Subcutaneous adipose tissue (tissue), 4 donors: ENCODE results near the gene LRRC30. TPM values are rescaled to one million over a fixed set of nuclear protein-coding genes. Genes with fewer than 3 reads are reported as not detected.

Source experiments
- total RNA-seq, 4 donors: library from RNA; depleted of rRNA; stranded (reverse); fragments of >200 nt; gene quantifications; one replicate each; pipeline ENCODE4 v1.1.0, GENCODE V29; 2016
- TF ChIP-seq, protein P1 (sequence below): fragments of 450-650 bp; IDR thresholded peaks from one replicate; pipeline ENCODE4 v1.5.1; 2016; ENCODE audit warnings: low read depth, mild to moderate bottlenecking, control low read depth, antibody characterized with exemption, moderate library complexity

LRRC30 gene
- total RNA-seq = not detected

DNA sequence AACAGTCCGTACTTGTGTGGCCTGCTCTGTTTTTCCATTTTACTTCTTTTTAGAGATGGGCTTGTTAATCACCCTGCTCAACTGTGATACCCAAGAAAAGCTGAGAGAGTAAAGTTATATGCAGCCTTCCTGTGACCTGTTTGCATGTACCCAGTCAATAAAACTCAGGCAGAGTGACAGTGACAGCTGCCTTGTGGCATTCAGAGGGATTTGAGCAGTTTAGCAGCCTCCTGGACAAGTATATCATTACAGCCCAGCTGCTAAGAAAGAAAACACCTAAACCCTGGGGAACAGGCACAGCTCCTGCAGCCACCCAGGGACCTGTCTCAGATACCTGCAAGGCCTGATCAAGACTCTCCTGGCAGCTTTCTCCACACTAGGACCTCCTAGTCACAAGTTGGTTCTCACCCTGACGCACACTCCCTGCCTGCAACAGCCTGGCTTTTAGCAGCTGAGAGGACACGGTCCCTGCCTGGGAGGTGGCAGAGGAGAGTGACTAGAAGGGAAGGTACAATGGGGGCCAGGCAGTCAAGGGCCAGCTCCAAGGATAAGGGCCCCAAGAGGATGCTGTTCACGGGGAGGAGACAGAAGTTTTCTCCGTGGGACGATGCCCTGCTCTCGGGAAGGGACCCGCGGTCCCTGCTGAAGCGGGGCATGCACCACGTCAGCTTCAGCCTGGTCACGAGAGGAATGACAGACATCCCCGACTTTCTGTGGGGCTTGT lies at the start of gene LRRC30:
TSS of gene LRRC30 (plus strand) at position 464 of the 724 bp plus-strand sequence. CDS start at position 514, 50 bp downstream.
- TF ChIP-seq, protein P1, sequence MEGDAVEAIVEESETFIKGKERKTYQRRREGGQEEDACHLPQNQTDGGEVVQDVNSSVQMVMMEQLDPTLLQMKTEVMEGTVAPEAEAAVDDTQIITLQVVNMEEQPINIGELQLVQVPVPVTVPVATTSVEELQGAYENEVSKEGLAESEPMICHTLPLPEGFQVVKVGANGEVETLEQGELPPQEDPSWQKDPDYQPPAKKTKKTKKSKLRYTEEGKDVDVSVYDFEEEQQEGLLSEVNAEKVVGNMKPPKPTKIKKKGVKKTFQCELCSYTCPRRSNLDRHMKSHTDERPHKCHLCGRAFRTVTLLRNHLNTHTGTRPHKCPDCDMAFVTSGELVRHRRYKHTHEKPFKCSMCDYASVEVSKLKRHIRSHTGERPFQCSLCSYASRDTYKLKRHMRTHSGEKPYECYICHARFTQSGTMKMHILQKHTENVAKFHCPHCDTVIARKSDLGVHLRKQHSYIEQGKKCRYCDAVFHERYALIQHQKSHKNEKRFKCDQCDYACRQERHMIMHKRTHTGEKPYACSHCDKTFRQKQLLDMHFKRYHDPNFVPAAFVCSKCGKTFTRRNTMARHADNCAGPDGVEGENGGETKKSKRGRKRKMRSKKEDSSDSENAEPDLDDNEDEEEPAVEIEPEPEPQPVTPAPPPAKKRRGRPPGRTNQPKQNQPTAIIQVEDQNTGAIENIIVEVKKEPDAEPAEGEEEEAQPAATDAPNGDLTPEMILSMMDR = no peak

DNA sequence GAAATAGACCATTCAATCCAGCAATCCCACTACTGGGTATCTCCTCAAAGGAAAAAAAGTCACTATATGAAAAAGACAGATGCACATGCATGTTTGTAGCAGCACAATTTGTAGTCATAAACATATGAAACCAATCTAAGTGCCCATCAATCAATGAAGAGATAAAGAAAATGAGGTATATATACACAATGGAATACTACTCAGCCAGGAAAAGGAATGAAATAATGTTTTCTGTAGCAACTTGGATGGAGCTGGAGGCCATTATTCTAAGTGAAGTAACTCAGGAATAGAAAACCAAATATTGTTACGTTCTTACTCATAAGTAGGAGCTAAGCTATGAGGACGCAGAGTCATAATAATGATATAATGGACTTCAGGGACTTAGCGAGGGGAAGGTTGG lies 45.2 kb upstream of the LRRC30 start:
- TF ChIP-seq, protein P1 = no peak

DNA sequence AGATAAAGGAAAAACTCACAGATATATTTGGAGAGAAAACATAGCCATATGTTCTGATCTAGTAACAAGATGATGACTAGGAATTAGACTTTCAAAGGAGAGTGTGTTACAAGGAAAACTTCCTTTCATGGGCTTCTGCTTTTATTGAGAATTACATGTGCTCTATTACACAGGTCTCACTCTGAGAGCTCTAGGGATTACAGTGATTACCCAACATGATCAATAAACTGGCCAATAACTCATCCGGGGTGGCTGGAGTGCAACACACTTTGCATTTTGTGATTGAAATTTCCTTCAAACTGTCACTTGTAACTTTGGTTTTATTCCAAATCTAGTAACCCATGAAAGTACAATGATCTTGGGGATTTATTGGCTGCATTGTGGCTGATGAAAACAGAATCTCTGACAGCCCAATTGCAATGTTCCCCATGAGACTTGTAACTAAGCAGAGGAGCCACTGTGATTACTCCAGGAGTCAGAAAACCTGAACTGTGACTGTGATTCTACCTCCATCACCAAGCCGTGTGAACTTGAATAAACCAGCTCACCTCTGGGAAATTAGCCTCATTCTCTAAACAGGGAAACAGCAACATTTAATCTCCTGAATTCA lies 40.2 kb upstream of the LRRC30 start:
- TF ChIP-seq, protein P1 = no peak

DNA sequence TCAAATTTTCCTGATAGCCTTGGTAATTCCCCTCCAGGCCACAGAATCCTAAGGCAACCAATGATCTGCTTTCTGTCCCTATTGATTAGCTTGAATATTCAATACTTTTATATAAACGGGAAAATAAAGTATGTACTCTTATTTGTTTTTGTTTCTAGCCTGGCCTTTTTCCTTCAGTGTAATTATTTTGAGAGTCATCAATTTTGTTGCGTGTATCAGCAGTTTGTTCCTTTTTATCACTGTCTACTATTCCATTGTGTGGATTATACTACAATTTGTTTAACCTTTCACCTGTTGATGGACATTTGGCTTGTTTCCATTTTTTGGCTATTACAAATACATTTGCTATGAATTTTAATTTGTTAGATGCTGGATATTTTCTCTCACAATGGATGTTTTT lies 39.2 kb upstream of the LRRC30 start:
- TF ChIP-seq, protein P1 = no peak

DNA sequence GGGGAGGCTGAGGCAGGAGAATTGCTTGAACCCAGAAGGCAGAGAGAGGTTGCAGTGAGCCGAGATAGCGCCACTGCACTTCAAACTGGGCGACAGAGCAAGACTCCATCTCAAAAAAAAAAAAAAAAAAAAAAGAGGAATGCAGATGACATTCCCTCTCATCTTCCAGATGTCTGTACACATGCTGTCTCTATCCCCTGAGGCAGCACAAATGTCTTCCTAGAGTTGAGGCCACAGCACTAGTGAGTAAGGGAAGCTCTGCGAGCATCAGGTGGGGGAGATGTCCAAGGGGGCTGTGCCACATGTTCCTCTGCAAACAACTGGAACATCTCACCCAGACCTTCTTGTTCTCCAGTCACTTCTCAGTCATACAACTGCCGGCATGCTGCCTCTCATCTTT lies 35.6 kb upstream of the LRRC30 start:
- TF ChIP-seq, protein P1 = no peak

DNA sequence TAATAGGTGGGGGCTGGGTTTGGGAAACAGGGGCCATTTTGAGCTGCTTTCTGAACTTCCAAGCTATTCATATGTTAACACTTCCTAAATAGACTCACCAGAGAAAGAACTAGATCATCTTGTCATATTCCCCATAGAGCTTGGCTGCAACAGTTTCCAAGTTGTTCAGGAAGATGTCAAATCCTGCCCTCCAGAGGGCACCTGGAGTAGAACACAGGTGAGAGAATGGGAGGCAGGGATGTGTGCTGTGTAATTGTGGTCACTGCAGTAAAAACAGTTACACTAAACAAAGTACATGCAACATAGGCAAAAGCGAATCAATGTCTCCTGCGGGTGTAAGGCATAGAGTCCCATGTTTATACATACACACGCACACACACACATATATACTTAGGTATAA lies 34.5 kb upstream of the LRRC30 start:
- TF ChIP-seq, protein P1 = no peak

DNA sequence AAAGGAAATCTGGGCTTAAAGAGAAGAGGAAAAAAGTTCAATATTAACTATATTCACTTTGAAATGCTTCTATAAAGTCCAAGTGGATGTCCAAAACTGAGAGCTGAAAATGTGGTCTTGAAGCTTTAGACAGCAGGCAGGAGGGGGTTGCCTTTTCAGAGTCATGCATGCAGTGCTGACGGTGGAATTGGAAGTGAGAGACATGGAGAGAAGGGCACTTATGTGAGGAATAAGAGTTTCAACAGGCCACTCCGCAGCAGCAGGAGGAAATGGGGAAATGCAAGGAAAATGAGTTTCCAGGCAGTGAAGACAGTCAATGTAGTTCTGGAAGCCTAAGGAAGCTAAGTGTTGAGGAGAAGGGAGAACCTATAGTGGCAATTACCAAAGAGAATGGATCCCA lies 33.0 kb upstream of the LRRC30 start:
- TF ChIP-seq, protein P1 = no peak
